HEK293 (cell line): Measurements from ENCODE around the gene AMPD3.

Source experiments
- CTCF ChIP-seq: fragments of 450-650 bp; formaldehyde crosslinking; IDR thresholded peaks from 2 replicates; pipeline ENCODE4 v1.5.1; 2016; ENCODE audit warnings: missing biosample characterization, missing genetic modification characterization
- ELK4 ChIP-seq: IDR thresholded peaks from 2 replicates; pipeline ENCODE4 v1.6.1; 2011; ENCODE audit warnings: mild to moderate bottlenecking, low read depth, low read length, borderline replicate concordance
- GLI4 ChIP-seq: fragments of 450-650 bp; formaldehyde crosslinking; IDR thresholded peaks from 2 replicates; pipeline ENCODE4 v1.5.1; 2016; ENCODE audit warnings: missing biosample characterization, missing genetic modification characterization
- KLF10 ChIP-seq: fragments of 450-650 bp; IDR thresholded peaks from 2 replicates; pipeline ENCODE4 v1.5.1; 2018; ENCODE audit warnings: missing biosample characterization, mild to moderate bottlenecking, missing genetic modification characterization
- SP7 ChIP-seq: fragments of 450-650 bp; formaldehyde crosslinking; IDR thresholded peaks from 2 replicates; pipeline ENCODE4 v1.5.1; 2016; ENCODE audit warnings: missing biosample characterization, missing genetic modification characterization
- WT1 ChIP-seq: fragments of 450-650 bp; formaldehyde crosslinking; IDR thresholded peaks from 2 replicates; pipeline ENCODE4 v1.5.1; 2016; ENCODE audit warnings: missing biosample characterization, missing genetic modification characterization
- YY1 ChIP-seq: fragments of 450-650 bp; formaldehyde crosslinking; IDR thresholded peaks from 2 replicates; pipeline ENCODE4 v1.5.1; 2018; ENCODE audit warnings: missing biosample characterization, missing genetic modification characterization
- YY2 ChIP-seq: fragments of 450-650 bp; formaldehyde crosslinking; IDR thresholded peaks from 2 replicates; pipeline ENCODE4 v1.5.1; 2016; ENCODE audit warnings: missing biosample characterization, missing genetic modification characterization
- ZNF10 ChIP-seq: fragments of 450-650 bp; formaldehyde crosslinking; IDR thresholded peaks from 2 replicates; pipeline ENCODE4 v1.5.1; 2017; ENCODE audit warnings: missing biosample characterization, missing genetic modification characterization
- ZNF114 ChIP-seq: fragments of 450-650 bp; formaldehyde crosslinking; IDR thresholded peaks from 2 replicates; pipeline ENCODE4 v1.5.0; 2017; ENCODE audit warnings: missing biosample characterization, missing genetic modification characterization
- ZNF26 ChIP-seq: fragments of 450-650 bp; formaldehyde crosslinking; IDR thresholded peaks from 2 replicates; pipeline ENCODE4 v1.5.1; 2016; ENCODE audit warnings: missing biosample characterization, missing genetic modification characterization
- ZNF510 ChIP-seq: fragments of 450-650 bp; formaldehyde crosslinking; IDR thresholded peaks from 2 replicates; pipeline ENCODE4 v1.5.1; 2018; ENCODE audit warnings: mild to moderate bottlenecking, missing genetic modification characterization, missing biosample characterization; ENCODE audit not compliant: insufficient replicate concordance

GRCh38 chr11:10514709-10515108 lies 59.6 kb downstream of the AMPD3 start:
- TF ChIP-seq ZNF114 (tag by site-specific recombination), result no peak
- TF ChIP-seq GLI4 (tag by site-specific recombination), result no peak
- TF ChIP-seq ELK4, result no peak
- TF ChIP-seq WT1 (tag by site-specific recombination), result no peak
- no peak for TF ChIP-seq ZNF510 (tag by site-specific recombination)
- TF ChIP-seq CTCF (tag by site-specific recombination), result no peak
- no peak for TF ChIP-seq SP7 (tag by site-specific recombination)
- TF ChIP-seq ZNF10 (tag by site-specific recombination), result no peak
- TF ChIP-seq KLF10 (tag by site-specific recombination), result no peak
- no peak for TF ChIP-seq ZNF26
- no peak for TF ChIP-seq YY1
- no peak for TF ChIP-seq YY2
